HepG2 (cell line): ENCODE results near the gene TEDC2. TPM values are rescaled to one million over a fixed set of nuclear protein-coding genes. Genes with fewer than 3 reads are reported as not detected.

Experiments used
- ETV6 ChIP-seq: sonication (generic); formaldehyde crosslinking; conservative IDR thresholded peaks from 2 replicates; pipeline ENCODE4 v1.4.0; 2020; ENCODE audit warnings: missing genetic modification reagents
- HOXA3 ChIP-seq: sonication (generic); formaldehyde crosslinking; IDR thresholded peaks from 2 replicates; pipeline ENCODE4 v1.5.0; 2020; ENCODE audit warnings: missing genetic modification reagents
- HOXD1 ChIP-seq: sonication (generic); formaldehyde crosslinking; IDR thresholded peaks from 2 replicates; pipeline ENCODE4 v1.5.0; 2020; ENCODE audit warnings: missing genetic modification reagents
- KLF15 ChIP-seq: sonication (generic); formaldehyde crosslinking; IDR thresholded peaks from 2 replicates; pipeline ENCODE4 v1.8.1; 2023; ENCODE audit warnings: borderline replicate concordance, mild to moderate bottlenecking, inconsistent platforms, missing genetic modification reagents, mixed read lengths
- NCOA5 ChIP-seq: sonication (generic); formaldehyde crosslinking; IDR thresholded peaks from 2 replicates; pipeline ENCODE4 v1.4.0; 2020; ENCODE audit warnings: missing genetic modification reagents
- NR2F2 ChIP-seq: IDR thresholded peaks from 2 replicates; pipeline ENCODE4 v1.6.1; 2012; ENCODE audit warnings: low read depth, inconsistent platforms, borderline replicate concordance
- TAF15 ChIP-seq: fragments of 200-400 bp; formaldehyde crosslinking; IDR thresholded peaks from one replicate; pipeline ENCODE4 v1.6.1; 2018; ENCODE audit warnings: mild to moderate bottlenecking, low read depth, low read length; ENCODE audit not compliant: poor library complexity, severe bottlenecking
- ZNF234 ChIP-seq: sonication (generic); formaldehyde crosslinking; conservative IDR thresholded peaks from 2 replicates; pipeline ENCODE4 v1.5.1; 2020; ENCODE audit warnings: mild to moderate bottlenecking, missing genetic modification reagents
- polyA plus RNA-seq, 8 experiments: library from polyadenylated mRNA; depleted of rRNA in 3 of 8; stranded (reverse) in 7 of 8; unstranded in 1 of 8; fragments of >200 nt; fragmentation: Illumina TruSeq in 4 of 8; extraction: Trizol in 4 of 8; gene quantifications; 2 replicates each; pipeline versions ENCODE4 v1.2.1 to v1.2.3, GENCODE V29; 2011 to 2016; ENCODE audit warnings: low read depth in 4 of 8, missing spikeins in 1 of 8, mixed read lengths in 1 of 8; ENCODE audit not compliant: insufficient read depth in 1 of 8
- total RNA-seq, 5 experiments: library from RNA; depleted of rRNA; stranded (reverse); fragments of >200 nt; fragmentation: Illumina TruSeq; extraction: Trizol; gene quantifications; 2 replicates each; pipeline ENCODE4 v1.2.3, GENCODE V29; 2016; ENCODE audit warnings: low read depth in 1 of 5
- TF ChIP-seq, protein P1 (sequence below): sonication (generic); formaldehyde crosslinking; IDR thresholded peaks from 2 replicates; pipeline ENCODE4 v1.5.0; 2020; ENCODE audit warnings: mild to moderate bottlenecking, missing genetic modification reagents
- TF ChIP-seq, protein P2 (sequence below): sonication (generic); formaldehyde crosslinking; IDR thresholded peaks from 2 replicates; pipeline ENCODE4 v1.5.1; 2020; ENCODE audit warnings: missing genetic modification reagents, mild to moderate bottlenecking, borderline replicate concordance
- TF ChIP-seq, protein P3 (sequence below): sonication (generic); formaldehyde crosslinking; IDR thresholded peaks from 2 replicates; pipeline ENCODE4 v1.4.0; 2020; ENCODE audit warnings: missing genetic modification reagents, borderline replicate concordance
- TF ChIP-seq, protein P4 (sequence below): IDR thresholded peaks from 2 replicates; pipeline ENCODE4 v1.6.1; 2018; ENCODE audit warnings: missing genetic modification reagents
- TF ChIP-seq, protein P5 (sequence below): sonication (generic); formaldehyde crosslinking; IDR thresholded peaks from 2 replicates; pipeline ENCODE4 v1.4.0; 2020; ENCODE audit warnings: missing genetic modification reagents
- TF ChIP-seq, protein P6 (sequence below): sonication (generic); formaldehyde crosslinking; IDR thresholded peaks from 2 replicates; pipeline ENCODE4 v1.4.0; 2020; ENCODE audit warnings: mild to moderate bottlenecking, missing genetic modification reagents
- TF ChIP-seq, protein P7 (sequence below): sonication (generic); formaldehyde crosslinking; IDR thresholded peaks from 2 replicates; pipeline ENCODE4 v1.8.0; 2022; ENCODE audit warnings: mild to moderate bottlenecking, missing genetic modification reagents, moderate library complexity

TEDC2 gene
- total and polyA plus RNA-seq, 2 of the 13 experiments (the other 11 are each of a cell fraction or from before 2014, with no cell fraction given): 6.2 to 24.4 TPM

DNA sequence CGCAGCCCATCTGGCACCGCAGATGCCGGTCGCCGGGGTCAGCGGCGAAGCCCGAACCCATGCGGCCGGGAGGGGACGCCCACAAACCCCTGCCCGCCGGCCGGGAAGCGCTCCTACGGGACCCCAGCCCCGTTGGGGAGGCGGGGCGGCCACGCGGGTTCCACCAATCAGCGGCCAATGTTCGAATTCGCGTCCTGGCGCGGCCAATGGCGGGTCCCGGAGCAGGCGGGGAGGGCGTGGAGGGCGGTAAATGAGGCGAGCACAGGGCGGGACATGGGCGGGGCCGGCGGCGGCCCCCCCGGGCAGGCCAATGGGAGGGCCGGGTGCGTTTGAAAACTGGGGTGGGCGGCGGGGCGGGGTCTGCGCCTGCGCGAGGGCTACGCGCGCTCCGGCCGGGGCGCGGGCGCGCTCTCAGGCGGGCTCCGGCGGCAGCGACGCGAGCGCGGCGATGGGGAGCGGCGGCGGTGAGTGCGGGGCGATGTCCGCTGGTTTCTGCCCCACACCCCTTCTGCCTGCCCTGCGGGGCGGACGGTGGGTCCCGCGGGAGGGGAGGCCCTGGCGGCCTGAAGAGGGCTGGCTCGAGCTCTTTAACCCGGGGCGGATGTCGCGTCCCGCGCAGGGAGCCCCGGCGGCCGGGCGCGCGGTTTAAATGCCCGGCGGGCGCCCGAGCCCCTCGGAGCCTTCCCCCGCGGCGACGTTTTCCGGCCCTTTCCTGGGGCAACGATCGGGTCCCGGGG is 30.7 kb upstream of the TEDC2 start, which contains the start of gene CCNF (continued):
- TF ChIP-seq, protein P1, sequence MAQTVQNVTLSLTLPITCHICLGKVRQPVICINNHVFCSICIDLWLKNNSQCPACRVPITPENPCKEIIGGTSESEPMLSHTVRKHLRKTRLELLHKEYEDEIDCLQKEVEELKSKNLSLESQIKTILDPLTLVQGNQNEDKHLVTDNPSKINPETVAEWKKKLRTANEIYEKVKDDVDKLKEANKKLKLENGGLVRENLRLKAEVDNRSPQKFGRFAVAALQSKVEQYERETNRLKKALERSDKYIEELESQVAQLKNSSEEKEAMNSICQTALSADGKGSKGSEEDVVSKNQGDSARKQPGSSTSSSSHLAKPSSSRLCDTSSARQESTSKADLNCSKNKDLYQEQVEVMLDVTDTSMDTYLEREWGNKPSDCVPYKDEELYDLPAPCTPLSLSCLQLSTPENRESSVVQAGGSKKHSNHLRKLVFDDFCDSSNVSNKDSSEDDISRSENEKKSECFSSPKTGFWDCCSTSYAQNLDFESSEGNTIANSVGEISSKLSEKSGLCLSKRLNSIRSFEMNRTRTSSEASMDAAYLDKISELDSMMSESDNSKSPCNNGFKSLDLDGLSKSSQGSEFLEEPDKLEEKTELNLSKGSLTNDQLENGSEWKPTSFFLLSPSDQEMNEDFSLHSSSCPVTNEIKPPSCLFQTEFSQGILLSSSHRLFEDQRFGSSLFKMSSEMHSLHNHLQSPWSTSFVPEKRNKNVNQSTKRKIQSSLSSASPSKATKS (CRISPR knock-in tag): no peak
- TF ChIP-seq, protein P2, sequence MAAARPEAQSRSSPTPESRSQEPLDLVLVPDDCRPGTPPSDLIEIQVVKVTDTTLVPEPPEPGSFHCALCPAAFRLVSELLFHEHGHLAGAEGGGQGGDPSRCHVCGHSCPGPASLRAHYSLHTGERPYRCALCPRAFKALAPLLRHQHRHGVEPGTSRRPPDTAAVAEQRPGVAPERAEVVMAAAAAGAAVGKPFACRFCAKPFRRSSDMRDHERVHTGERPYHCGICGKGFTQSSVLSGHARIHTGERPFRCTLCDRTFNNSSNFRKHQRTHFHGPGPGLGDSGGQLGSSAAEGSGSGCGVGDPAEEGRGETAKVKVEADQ (CRISPR knock-in tag): 0 out of 2 replicates have a peak, but pooled peaks have one; percentile 10
- TF ChIP-seq KLF15 (CRISPR knock-in tag): 0 out of 2 replicates have a peak, but pooled peaks have one; percentile 47
- TF ChIP-seq, protein P3, sequence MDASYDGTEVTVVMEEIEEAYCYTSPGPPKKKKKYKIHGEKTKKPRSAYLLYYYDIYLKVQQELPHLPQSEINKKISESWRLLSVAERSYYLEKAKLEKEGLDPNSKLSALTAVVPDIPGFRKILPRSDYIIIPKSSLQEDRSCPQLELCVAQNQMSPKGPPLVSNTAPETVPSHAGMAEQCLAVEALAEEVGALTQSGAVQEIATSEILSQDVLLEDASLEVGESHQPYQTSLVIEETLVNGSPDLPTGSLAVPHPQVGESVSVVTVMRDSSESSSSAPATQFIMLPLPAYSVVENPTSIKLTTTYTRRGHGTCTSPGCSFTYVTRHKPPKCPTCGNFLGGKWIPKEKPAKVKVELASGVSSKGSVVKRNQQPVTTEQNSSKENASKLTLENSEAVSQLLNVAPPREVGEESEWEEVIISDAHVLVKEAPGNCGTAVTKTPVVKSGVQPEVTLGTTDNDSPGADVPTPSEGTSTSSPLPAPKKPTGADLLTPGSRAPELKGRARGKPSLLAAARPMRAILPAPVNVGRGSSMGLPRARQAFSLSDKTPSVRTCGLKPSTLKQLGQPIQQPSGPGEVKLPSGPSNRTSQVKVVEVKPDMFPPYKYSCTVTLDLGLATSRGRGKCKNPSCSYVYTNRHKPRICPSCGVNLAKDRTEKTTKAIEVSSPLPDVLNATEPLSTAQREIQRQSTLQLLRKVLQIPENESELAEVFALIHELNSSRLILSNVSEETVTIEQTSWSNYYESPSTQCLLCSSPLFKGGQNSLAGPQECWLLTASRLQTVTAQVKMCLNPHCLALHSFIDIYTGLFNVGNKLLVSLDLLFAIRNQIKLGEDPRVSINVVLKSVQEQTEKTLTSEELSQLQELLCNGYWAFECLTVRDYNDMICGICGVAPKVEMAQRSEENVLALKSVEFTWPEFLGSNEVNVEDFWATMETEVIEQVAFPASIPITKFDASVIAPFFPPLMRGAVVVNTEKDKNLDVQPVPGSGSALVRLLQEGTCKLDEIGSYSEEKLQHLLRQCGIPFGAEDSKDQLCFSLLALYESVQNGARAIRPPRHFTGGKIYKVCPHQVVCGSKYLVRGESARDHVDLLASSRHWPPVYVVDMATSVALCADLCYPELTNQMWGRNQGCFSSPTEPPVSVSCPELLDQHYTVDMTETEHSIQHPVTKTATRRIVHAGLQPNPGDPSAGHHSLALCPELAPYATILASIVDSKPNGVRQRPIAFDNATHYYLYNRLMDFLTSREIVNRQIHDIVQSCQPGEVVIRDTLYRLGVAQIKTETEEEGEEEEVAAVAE (CRISPR knock-in tag): no peak
- TF ChIP-seq, protein P4, sequence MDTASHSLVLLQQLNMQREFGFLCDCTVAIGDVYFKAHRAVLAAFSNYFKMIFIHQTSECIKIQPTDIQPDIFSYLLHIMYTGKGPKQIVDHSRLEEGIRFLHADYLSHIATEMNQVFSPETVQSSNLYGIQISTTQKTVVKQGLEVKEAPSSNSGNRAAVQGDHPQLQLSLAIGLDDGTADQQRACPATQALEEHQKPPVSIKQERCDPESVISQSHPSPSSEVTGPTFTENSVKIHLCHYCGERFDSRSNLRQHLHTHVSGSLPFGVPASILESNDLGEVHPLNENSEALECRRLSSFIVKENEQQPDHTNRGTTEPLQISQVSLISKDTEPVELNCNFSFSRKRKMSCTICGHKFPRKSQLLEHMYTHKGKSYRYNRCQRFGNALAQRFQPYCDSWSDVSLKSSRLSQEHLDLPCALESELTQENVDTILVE (CRISPR knock-in tag): no peak
- TF ChIP-seq, protein P5, sequence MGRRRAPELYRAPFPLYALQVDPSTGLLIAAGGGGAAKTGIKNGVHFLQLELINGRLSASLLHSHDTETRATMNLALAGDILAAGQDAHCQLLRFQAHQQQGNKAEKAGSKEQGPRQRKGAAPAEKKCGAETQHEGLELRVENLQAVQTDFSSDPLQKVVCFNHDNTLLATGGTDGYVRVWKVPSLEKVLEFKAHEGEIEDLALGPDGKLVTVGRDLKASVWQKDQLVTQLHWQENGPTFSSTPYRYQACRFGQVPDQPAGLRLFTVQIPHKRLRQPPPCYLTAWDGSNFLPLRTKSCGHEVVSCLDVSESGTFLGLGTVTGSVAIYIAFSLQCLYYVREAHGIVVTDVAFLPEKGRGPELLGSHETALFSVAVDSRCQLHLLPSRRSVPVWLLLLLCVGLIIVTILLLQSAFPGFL (CRISPR knock-in tag): no peak
- no peak for TF ChIP-seq NCOA5 (CRISPR knock-in tag)
- TF ChIP-seq, protein P6, sequence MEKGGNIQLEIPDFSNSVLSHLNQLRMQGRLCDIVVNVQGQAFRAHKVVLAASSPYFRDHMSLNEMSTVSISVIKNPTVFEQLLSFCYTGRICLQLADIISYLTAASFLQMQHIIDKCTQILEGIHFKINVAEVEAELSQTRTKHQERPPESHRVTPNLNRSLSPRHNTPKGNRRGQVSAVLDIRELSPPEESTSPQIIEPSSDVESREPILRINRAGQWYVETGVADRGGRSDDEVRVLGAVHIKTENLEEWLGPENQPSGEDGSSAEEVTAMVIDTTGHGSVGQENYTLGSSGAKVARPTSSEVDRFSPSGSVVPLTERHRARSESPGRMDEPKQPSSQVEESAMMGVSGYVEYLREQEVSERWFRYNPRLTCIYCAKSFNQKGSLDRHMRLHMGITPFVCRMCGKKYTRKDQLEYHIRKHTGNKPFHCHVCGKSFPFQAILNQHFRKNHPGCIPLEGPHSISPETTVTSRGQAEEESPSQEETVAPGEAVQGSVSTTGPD: no peak
- no peak for TF ChIP-seq NR2F2
- peak; percentile 62 for TF ChIP-seq HOXA3
- no peak for TF ChIP-seq TAF15
- no peak for TF ChIP-seq HOXD1
- TF ChIP-seq, protein P7, sequence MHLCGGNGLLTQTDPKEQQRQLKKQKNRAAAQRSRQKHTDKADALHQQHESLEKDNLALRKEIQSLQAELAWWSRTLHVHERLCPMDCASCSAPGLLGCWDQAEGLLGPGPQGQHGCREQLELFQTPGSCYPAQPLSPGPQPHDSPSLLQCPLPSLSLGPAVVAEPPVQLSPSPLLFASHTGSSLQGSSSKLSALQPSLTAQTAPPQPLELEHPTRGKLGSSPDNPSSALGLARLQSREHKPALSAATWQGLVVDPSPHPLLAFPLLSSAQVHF (CRISPR knock-in tag): peak; percentile 70; the same call in 1 of the 2 replicates
- TF ChIP-seq ETV6: no peak
- TF ChIP-seq ZNF234 (CRISPR knock-in tag): no peak; the same call in 1 of the 2 replicates
